HepG2 (cell line): ENCODE measurements around the gene NEURL4. TPM values are rescaled to one million over a fixed set of nuclear protein-coding genes. Genes with fewer than 3 reads are reported as not detected.

Source experiments
- CBX5 ChIP-seq: sonication (generic); formaldehyde crosslinking; IDR thresholded peaks from 2 replicates; pipeline ENCODE4 v1.4.0; 2020; ENCODE audit warnings: missing genetic modification reagents, borderline replicate concordance
- CHD4 ChIP-seq: fragments of 200-600 bp; sonication (generic); IDR thresholded peaks from 2 replicates; pipeline ENCODE4 v1.7.0; 2017; ENCODE audit warnings: mild to moderate bottlenecking, low read length, borderline replicate concordance
- DMAP1 ChIP-seq: IDR thresholded peaks from 2 replicates; pipeline ENCODE4 v1.6.1; 2016
- FOXJ3 ChIP-seq: sonication (generic); formaldehyde crosslinking; IDR thresholded peaks from 2 replicates; pipeline ENCODE4 v1.4.0; 2020; ENCODE audit warnings: missing genetic modification reagents, mild to moderate bottlenecking, borderline replicate concordance
- HCFC1 ChIP-seq: fragments of 150-350 bp; IDR thresholded peaks from 2 replicates; pipeline ENCODE4 v1.6.1; 2014; ENCODE audit warnings: low read depth, low read length
- KDM5A ChIP-seq: fragments of 200-600 bp; sonication (generic); IDR thresholded peaks from 2 replicates; pipeline ENCODE4 v1.7.0; 2018; ENCODE audit warnings: antibody characterized with exemption, mild to moderate bottlenecking, low read length, borderline replicate concordance
- MED13 ChIP-seq: sonication (generic); formaldehyde crosslinking; IDR thresholded peaks from 2 replicates; pipeline ENCODE4 v1.5.0; 2020; ENCODE audit warnings: missing genetic modification reagents
- MIXL1 ChIP-seq: IDR thresholded peaks from 2 replicates; pipeline ENCODE4 v1.6.1; 2016
- RNF2 ChIP-seq: fragments of 450-650 bp; conservative IDR thresholded peaks from 2 replicates; pipeline ENCODE4 v1.6.1; 2016; ENCODE audit warnings: low read depth
- SP2 ChIP-seq: sonication (generic); formaldehyde crosslinking; IDR thresholded peaks from 2 replicates; pipeline ENCODE4 v1.5.1; 2020; ENCODE audit warnings: mild to moderate bottlenecking, missing genetic modification reagents
- ZNF331 ChIP-seq: sonication (generic); formaldehyde crosslinking; IDR thresholded peaks from 2 replicates; pipeline ENCODE4 v1.4.0; 2020; ENCODE audit warnings: missing genetic modification reagents
- ZNF441 ChIP-seq: sonication (generic); formaldehyde crosslinking; IDR thresholded peaks from 2 replicates; pipeline ENCODE4 v1.7.0; 2021; ENCODE audit warnings: missing genetic modification reagents, borderline replicate concordance
- ZNF776 ChIP-seq: sonication (generic); formaldehyde crosslinking; IDR thresholded peaks from 2 replicates; pipeline ENCODE4 v1.4.0; 2020; ENCODE audit warnings: mild to moderate bottlenecking, missing genetic modification reagents
- polyA plus RNA-seq, 8 experiments: library from polyadenylated mRNA; depleted of rRNA in 3 of 8; stranded (reverse) in 7 of 8; unstranded in 1 of 8; fragments of >200 nt; fragmentation: Illumina TruSeq in 4 of 8; extraction: Trizol in 4 of 8; gene quantifications; 2 replicates each; pipeline versions ENCODE4 v1.2.1 to v1.2.3, GENCODE V29; 2011 to 2016; ENCODE audit warnings: low read depth in 4 of 8, missing spikeins in 1 of 8, mixed read lengths in 1 of 8; ENCODE audit not compliant: insufficient read depth in 1 of 8
- total RNA-seq, 5 experiments: library from RNA; depleted of rRNA; stranded (reverse); fragments of >200 nt; fragmentation: Illumina TruSeq; extraction: Trizol; gene quantifications; 2 replicates each; pipeline ENCODE4 v1.2.3, GENCODE V29; 2016; ENCODE audit warnings: low read depth in 1 of 5
- TF ChIP-seq, protein P1 (sequence below): sonication (generic); formaldehyde crosslinking; IDR thresholded peaks from 2 replicates; pipeline ENCODE4 v1.5.0; 2020; ENCODE audit warnings: missing genetic modification reagents
- TF ChIP-seq, protein P2 (sequence below): sonication (generic); formaldehyde crosslinking; IDR thresholded peaks from 2 replicates; pipeline ENCODE4 v1.8.1; 2023; ENCODE audit warnings: mild to moderate bottlenecking, moderate library complexity, missing genetic modification reagents
- TF ChIP-seq, protein P3 (sequence below): sonication (generic); formaldehyde crosslinking; IDR thresholded peaks from 2 replicates; pipeline ENCODE4 v1.9.0; 2022; ENCODE audit warnings: missing genetic modification reagents, mild to moderate bottlenecking, borderline replicate concordance
- TF ChIP-seq, protein P4 (sequence below): sonication (generic); formaldehyde crosslinking; IDR thresholded peaks from 2 replicates; pipeline ENCODE4 v1.9.0; 2021; ENCODE audit warnings: missing genetic modification reagents, borderline replicate concordance
- TF ChIP-seq, protein P5 (sequence below): sonication (generic); formaldehyde crosslinking; IDR thresholded peaks from 2 replicates; pipeline ENCODE4 v1.5.0; 2020; ENCODE audit warnings: missing genetic modification reagents

The NEURL4 gene
- total and polyA plus RNA-seq, 2 of the 13 experiments (the other 11 are each of a cell fraction or from before 2014, with no cell fraction given), result 14.8 to 15.7 TPM

DNA sequence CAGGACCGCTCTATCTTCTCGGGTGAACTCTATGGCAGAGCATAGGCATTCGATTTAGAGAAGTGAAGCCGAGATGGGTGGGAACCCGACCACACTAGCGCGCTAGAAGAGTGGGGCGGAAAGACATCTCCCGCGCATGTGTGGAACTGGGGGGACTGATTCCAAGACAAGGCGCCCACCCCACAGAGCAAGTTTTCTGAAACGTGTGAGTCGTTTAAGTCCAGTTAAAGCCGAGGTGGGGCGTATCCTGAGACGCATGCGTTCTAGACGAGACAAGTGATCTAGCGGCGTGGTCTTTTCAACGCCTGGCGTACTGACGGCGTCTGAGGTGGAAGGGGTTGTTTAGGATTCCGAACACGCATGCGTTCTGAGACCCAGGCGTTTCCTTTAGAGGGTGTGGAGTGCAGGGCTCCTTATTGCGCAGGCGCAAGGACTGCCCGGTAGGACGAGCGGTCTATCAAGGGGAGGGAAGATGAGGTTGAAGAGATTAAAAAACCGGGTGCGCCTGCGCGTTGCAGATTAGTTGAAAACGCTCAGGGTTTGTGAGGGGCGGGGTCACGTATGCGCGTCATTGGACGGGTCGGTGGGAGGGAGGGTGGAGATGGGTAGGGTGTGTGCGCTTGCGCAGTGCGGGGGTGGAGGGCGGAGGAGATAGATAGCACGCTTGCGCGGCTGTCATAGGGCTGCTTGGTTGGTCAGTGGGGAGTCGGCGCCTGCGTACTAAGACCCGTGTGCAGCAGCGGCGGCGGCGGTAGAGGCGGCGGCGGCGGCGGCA lies 22.0 kb downstream of the NEURL4 start, which contains the start of gene EIF5A (continued):
- TF ChIP-seq, protein P1, sequence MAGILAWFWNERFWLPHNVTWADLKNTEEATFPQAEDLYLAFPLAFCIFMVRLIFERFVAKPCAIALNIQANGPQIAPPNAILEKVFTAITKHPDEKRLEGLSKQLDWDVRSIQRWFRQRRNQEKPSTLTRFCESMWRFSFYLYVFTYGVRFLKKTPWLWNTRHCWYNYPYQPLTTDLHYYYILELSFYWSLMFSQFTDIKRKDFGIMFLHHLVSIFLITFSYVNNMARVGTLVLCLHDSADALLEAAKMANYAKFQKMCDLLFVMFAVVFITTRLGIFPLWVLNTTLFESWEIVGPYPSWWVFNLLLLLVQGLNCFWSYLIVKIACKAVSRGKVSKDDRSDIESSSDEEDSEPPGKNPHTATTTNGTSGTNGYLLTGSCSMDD (CRISPR knock-in tag), result no peak
- no peak for TF ChIP-seq MIXL1 (CRISPR knock-in tag)
- no peak for TF ChIP-seq MED13 (CRISPR knock-in tag)
- no peak for TF ChIP-seq RNF2
- no peak for TF ChIP-seq SP2 (CRISPR knock-in tag)
- TF ChIP-seq HCFC1, result no peak
- no peak for TF ChIP-seq FOXJ3 (CRISPR knock-in tag)
- TF ChIP-seq, protein P2, sequence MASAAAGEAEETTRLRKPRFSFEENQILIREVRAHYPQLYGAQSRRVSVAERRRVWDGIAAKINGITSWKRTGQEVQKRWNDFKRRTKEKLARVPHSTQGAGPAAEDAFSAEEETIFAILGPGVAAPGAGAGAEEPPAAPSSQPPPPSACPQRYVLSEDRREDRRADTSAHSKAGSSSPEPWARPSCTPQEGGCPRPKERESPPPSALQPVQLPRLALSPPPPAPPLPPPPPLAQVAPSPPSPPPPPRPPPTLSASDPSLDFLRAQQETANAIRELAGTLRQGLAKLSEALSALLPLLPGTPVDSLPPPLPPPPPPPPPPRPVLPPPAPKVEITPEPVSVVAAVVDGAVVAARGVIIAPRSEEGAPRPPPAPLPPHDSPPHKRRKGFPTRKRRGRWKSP (CRISPR knock-in tag), result no peak
- TF ChIP-seq ZNF441 (CRISPR knock-in tag), result peak; percentile 61; the same call in 1 of the 2 replicates
- TF ChIP-seq ZNF776 (CRISPR knock-in tag), result no peak
- TF ChIP-seq, protein P3, sequence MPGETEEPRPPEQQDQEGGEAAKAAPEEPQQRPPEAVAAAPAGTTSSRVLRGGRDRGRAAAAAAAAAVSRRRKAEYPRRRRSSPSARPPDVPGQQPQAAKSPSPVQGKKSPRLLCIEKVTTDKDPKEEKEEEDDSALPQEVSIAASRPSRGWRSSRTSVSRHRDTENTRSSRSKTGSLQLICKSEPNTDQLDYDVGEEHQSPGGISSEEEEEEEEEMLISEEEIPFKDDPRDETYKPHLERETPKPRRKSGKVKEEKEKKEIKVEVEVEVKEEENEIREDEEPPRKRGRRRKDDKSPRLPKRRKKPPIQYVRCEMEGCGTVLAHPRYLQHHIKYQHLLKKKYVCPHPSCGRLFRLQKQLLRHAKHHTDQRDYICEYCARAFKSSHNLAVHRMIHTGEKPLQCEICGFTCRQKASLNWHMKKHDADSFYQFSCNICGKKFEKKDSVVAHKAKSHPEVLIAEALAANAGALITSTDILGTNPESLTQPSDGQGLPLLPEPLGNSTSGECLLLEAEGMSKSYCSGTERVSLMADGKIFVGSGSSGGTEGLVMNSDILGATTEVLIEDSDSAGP, result peak; percentile 34; the same call in 1 of the 2 replicates
- no peak for TF ChIP-seq CHD4
- TF ChIP-seq, protein P4, sequence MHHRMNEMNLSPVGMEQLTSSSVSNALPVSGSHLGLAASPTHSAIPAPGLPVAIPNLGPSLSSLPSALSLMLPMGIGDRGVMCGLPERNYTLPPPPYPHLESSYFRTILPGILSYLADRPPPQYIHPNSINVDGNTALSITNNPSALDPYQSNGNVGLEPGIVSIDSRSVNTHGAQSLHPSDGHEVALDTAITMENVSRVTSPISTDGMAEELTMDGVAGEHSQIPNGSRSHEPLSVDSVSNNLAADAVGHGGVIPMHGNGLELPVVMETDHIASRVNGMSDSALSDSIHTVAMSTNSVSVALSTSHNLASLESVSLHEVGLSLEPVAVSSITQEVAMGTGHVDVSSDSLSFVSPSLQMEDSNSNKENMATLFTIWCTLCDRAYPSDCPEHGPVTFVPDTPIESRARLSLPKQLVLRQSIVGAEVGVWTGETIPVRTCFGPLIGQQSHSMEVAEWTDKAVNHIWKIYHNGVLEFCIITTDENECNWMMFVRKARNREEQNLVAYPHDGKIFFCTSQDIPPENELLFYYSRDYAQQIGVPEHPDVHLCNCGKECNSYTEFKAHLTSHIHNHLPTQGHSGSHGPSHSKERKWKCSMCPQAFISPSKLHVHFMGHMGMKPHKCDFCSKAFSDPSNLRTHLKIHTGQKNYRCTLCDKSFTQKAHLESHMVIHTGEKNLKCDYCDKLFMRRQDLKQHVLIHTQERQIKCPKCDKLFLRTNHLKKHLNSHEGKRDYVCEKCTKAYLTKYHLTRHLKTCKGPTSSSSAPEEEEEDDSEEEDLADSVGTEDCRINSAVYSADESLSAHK (CRISPR knock-in tag), result no peak
- TF ChIP-seq, protein P5, sequence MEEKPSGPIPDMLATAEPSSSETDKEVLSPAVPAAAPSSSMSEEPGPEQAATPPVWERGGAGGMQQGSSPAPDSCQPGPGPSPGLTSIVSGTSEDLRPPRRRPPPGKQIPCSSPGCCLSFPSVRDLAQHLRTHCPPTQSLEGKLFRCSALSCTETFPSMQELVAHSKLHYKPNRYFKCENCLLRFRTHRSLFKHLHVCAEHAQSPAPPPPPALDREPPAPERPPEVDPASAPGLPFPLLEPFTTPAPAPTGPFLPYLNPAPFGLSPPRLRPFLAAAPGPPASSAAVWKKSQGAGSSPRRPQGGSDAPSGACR (CRISPR knock-in tag), result no peak
- peak; percentile 90 for TF ChIP-seq DMAP1 (CRISPR knock-in tag)
- TF ChIP-seq CBX5, result no peak
- TF ChIP-seq KDM5A, result no peak; the same call in 1 of the 2 replicates
- TF ChIP-seq ZNF331 (CRISPR knock-in tag), result peak; percentile 52; the same call in 1 of the 2 replicates
